Measurements from ENCODE around the gene FBXO33.
"Not testable (repeated sequence)": the region's sequence is repeated elsewhere in the genome, so short reads cannot be mapped to it uniquely, and the experiment has no call there.

Gene FBXO33

DNA sequence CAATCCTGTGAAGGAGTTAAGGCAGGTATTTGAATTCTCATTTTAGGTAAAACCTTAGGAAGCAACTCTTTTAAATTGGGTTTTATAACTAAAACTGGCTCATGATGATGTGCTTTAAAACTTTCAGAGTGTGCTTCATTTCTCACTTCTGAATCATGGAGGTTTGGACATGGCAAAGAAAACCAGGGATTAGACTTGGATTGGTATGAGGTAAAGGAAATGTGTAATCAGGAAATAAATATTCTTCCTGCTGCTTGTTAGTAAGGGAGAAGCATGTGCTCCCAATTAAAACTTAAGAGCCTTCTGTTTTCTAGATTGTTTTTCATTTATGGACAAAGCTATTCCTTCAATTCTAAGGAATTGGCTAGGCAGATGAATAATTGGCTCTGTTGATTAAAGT, 57.4 kb downstream of the FBXO33 start:
- in situ Hi-C loops (cut with HindIII; ENCODE audit: low sequenced_read_pairs) = no loop called here

GRCh38 chr14:39372656-39373055, 59.6 kb downstream of the FBXO33 start:
- in situ Hi-C loops (cut with HindIII; ENCODE audit: low sequenced_read_pairs) = no loop called here

GRCh38 chr14:39370415-39370814, 61.8 kb downstream of the FBXO33 start:
- in situ Hi-C loops (cut with HindIII; ENCODE audit: low sequenced_read_pairs) = no loop called here

DNA sequence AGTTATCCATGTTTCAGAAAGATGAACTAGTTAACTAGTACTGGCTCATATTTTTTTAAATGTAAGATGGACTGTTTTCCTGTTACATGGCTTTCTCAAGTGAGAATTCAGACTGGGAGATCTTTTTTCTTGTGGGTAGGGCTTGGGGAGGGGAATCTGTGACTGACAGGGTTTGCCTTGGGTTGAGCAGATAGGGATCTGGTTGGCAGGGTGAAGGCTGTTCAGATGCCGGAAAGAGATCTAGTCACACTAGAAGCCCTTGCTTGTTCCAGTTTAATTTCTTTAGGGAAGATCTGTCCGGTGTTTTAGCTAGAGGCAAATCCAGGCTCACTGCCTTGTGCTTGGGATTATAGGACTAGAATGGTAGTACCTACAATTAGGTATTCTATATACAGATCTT, 63.2 kb downstream of the FBXO33 start:
- in situ Hi-C loops (cut with HindIII; ENCODE audit: low sequenced_read_pairs) = no loop called here

DNA sequence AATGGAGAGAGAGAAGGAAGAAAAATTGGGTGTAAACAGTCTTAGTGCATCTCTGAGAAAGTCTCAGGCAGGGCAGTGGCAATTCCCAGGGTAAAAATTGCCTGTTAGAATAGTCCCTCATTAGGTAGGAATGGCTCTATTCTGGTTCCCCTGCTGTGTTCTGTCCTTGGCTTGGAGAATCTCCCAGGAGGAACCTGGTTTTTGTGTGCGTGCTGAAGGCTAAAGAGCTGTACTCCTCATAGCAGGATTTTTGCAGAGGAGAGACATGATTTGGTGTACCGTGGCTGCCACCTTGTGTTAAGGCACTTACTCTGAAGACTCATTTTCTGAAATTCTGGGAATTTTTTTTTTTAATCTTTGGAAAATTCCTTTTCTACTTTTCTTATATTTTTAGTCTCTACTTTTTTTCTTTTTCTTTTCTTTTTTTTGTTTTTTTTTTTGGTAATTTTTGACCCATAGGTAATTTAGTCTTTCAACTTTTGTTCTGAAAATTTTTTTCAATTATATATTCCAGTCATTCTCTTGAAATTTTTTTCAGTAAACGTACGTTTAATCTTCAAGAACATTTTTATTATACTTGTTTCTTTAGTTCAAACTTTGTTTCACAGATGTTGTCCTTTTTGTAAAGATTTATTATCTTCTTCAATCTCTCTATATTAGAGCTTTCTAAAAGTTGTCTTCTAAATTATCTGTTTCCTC, 63.8 kb downstream of the FBXO33 start:
- in situ Hi-C loops (cut with HindIII; ENCODE audit: low sequenced_read_pairs) = no loop called here

- in situ Hi-C loops (cut with HindIII; ENCODE audit: low sequenced_read_pairs) = no loop called here
Observed at GRCh38 chr14:39367387-39367751, 64.9 kb downstream of the FBXO33 start.

- in situ Hi-C loops (cut with HindIII; ENCODE audit: low sequenced_read_pairs) = no loop called here
Observed at GRCh38 chr14:39366460-39367386, 65.5 kb downstream of the FBXO33 start.

DNA sequence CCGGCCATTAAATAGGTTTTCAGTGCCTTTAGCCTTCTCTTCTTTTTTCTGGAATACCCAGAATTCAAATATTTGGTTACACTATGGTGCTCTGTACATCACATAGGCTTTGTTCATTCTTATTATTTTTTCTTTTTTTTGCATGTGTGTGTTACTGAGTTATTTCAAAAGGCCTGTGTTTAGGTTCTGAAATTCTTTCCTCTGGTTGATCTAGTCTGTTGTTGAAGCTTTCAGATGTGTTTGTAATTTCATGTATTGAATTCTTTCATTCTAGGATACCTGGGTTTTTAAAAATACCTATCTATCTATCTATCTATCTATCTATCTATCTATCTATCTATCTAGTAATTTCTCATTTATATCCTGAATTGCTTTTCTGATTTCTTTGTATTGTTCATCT, 66.9 kb downstream of the FBXO33 start:
- in situ Hi-C loops (cut with HindIII; ENCODE audit: low sequenced_read_pairs) = no loop called here

DNA sequence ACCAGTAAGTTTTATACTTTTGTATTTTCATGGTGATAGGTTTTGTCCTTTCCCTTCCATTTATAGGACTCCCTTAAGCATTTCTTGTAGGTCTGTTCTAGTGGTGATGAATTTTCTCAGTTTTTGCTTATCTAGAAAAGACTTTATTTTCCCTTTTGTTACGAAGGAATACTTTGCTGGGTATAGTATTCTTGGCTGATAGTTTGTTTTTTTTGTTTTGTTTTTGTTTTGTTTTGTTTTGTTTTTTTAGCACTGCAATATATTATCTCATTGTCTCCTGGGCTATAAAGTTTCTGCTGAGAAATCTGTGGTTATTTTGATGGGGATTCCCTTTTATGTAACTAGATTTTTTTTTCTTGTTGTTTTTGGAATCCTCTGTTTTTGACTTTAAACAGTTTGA, 67.7 kb downstream of the FBXO33 start:
- in situ Hi-C loops (cut with HindIII; ENCODE audit: low sequenced_read_pairs) = no loop called here

GRCh38 chr14:39361556-39361955, 70.7 kb downstream of the FBXO33 start:
- in situ Hi-C loops (cut with HindIII; ENCODE audit: low sequenced_read_pairs) = not testable (repeated sequence)

DNA sequence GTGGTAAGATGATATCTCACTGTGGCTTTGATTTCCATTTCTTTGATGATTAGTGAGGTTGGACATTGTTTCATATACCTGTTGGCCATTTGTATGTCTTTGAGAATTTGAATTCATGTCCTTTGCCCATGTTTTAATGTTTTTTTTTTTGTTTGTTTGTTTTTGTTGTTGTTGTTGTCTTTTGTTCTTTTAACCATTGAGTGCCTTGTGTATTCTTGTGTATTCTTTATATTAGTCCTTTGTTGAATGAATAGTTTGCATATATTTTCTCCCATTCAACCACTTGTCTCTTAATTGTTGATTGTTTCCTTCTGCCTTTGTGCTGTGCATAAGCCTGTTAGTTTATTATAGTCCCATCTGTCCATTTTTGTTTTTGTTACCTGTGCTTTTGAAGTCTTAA, 71.9 kb downstream of the FBXO33 start:
- in situ Hi-C loops (cut with HindIII; ENCODE audit: low sequenced_read_pairs) = no loop called here

- in situ Hi-C loops (cut with HindIII; ENCODE audit: low sequenced_read_pairs) = not testable (repeated sequence)
Observed at GRCh38 chr14:39359069-39359468, 73.2 kb downstream of the FBXO33 start.

DNA sequence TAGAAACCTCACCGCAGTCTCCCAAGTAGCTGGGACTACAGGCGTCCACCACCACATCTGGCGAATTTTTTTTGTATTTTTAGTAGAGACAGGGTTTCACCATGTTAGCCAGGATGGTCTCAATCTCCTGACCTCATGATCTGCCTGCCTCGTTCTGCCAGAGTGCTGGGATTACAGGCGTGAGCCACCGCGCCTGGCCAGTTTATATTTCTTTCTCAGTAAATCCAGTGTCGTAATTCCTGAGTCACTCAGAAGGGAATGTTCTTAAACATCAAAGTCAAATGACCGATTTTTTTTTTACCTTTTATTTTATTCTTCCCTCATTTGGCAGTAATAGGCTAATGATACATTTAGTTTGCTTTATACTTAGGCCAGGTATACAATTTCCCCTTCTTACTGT, 80.5 kb downstream of the FBXO33 start:
- in situ Hi-C loops (cut with HindIII; ENCODE audit: low sequenced_read_pairs) = no loop called here

DNA sequence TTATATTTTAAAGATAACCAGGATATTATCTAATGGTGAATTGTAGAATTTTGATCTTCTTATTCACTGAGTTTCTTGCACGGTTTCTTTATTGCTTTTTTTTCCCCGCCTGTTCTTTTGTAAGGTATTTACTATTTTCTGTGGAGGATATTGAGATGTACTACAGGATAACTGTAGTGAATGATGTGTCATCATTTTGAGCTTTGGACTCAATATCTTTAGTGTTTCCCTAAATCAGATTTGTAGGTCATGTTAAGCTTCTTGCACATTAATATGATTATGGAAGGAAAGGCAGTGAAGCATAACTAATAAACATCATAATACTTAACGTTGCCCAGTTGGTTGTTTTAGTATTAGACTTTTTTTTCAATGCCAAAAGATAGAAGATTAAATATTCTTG, 81.4 kb downstream of the FBXO33 start:
- in situ Hi-C loops (cut with HindIII; ENCODE audit: low sequenced_read_pairs) = no loop called here

All from endothelial cell of hepatic sinusoid (primary cell).